Measurements from ENCODE around the gene TTC9B.
A peak's percentile ranks its signal among the peaks of the same experiment; 100 is the strongest.
"Not testable (repeated sequence)": the region's sequence is repeated elsewhere in the genome, so short reads cannot be mapped to it uniquely, and the experiment has no call there.

The TTC9B gene

GRCh38 chr19:40232949-40233810 lies 15.0 kb upstream of the TTC9B start:
- no peak for DNase-seq (ENCODE audit: low spot score)

- no peak for DNase-seq (ENCODE audit: low spot score)
Measured at GRCh38 chr19:40232479-40232878, 14.3 kb upstream of the TTC9B start.

- peak; percentile 60 for DNase-seq (ENCODE audit: low spot score)
Measured at GRCh38 chr19:40231544-40232424, 13.6 kb upstream of the TTC9B start.

- no peak for DNase-seq (ENCODE audit: low spot score)
Measured at GRCh38 chr19:40231057-40231456, 12.9 kb upstream of the TTC9B start.

- DNase-seq (ENCODE audit: low spot score): no peak
Measured at GRCh38 chr19:40229926-40230417, 11.8 kb upstream of the TTC9B start.

- DNase-seq (ENCODE audit: low spot score): no peak
Measured at GRCh38 chr19:40229484-40229883, 11.3 kb upstream of the TTC9B start.

- DNase-seq (ENCODE audit: low spot score): no peak
Measured at GRCh38 chr19:40228863-40229262, 10.7 kb upstream of the TTC9B start.

GRCh38 chr19:40228346-40228745 lies 10.2 kb upstream of the TTC9B start:
- DNase-seq (ENCODE audit: low spot score): no peak

- DNase-seq (ENCODE audit: low spot score): no peak
Measured at GRCh38 chr19:40225440-40226305, 7.5 kb upstream of the TTC9B start.

- peak; percentile 52 for DNase-seq (ENCODE audit: low spot score)
Measured at GRCh38 chr19:40224342-40225150, 6.4 kb upstream of the TTC9B start.

GRCh38 chr19:40223135-40223822 lies 5.1 kb upstream of the TTC9B start:
- DNase-seq (ENCODE audit: low spot score): no peak

GRCh38 chr19:40221858-40222619 lies 3.9 kb upstream of the TTC9B start:
- DNase-seq (ENCODE audit: low spot score): peak; percentile 94

GRCh38 chr19:40220674-40221073 lies 2.5 kb upstream of the TTC9B start:
- no peak for DNase-seq (ENCODE audit: low spot score)

- peak; percentile 67 for DNase-seq (ENCODE audit: low spot score)
Measured at GRCh38 chr19:40219721-40220276, 1.6 kb upstream of the TTC9B start.

GRCh38 chr19:40219029-40219428 lies 845 bp upstream of the TTC9B start:
- DNase-seq (ENCODE audit: low spot score): not testable (repeated sequence)

GRCh38 chr19:40217027-40217810 lies 965 bp downstream of the TTC9B start:
- DNase-seq (ENCODE audit: low spot score): peak; percentile 87

- no peak for DNase-seq (ENCODE audit: low spot score)
Measured at GRCh38 chr19:40216777-40217026, 1.5 kb downstream of the TTC9B start.

- no peak for DNase-seq (ENCODE audit: low spot score)
Measured at GRCh38 chr19:40216013-40216776, 2.0 kb downstream of the TTC9B start.

Measured in SW480 (cell line).